GM23338 (cell line): ENCODE data around the gene ZYG11B. TPM values are rescaled to one million over a fixed set of nuclear protein-coding genes. Genes with fewer than 3 reads are reported as not detected.

Source experiments
- ATAC-seq: fragments of 200-7000 bp; cut with Tn5 transposase; 3 replicates; pipeline ENCODE4 v1.9.1; 2020
- DNase-seq: peaks from one replicate; pipeline ENCODE4 v3.0.0-alpha.2; 2015; ENCODE audit warnings: low spot score
- H2AFZ ChIP-seq: fragments of 200-600 bp; sonication (generic); 2 replicates; pipeline ENCODE4 v1.8.0; 2016; ENCODE audit warnings: antibody characterized with exemption, mild to moderate bottlenecking, moderate library complexity
- H3F3A ChIP-seq: fragments of 200-600 bp; sonication (generic); replicated peaks from 2 replicates; pipeline ENCODE4 v1.8.0; 2017; ENCODE audit warnings: antibody characterized with exemption, mixed run types, low read depth
- H3K27ac ChIP-seq: fragments of 200-600 bp; sonication (generic); 2 replicates; pipeline ENCODE4 v1.6.1; 2016; ENCODE audit warnings: low read depth
- H3K27me3 ChIP-seq: fragments of 200-600 bp; sonication (generic); 2 replicates; pipeline ENCODE4 v1.8.0; 2016; ENCODE audit warnings: mild to moderate bottlenecking, mixed run types, moderate library complexity; ENCODE audit not compliant: insufficient read depth
- H3K36me3 ChIP-seq: fragments of 200-600 bp; sonication (generic); 2 replicates; pipeline ENCODE4 v1.8.0; 2016; ENCODE audit warnings: mild to moderate bottlenecking; ENCODE audit not compliant: insufficient read depth
- H3K4me1 ChIP-seq: fragments of 200-600 bp; sonication (generic); 2 replicates; pipeline ENCODE4 v1.8.0; 2016; ENCODE audit warnings: mild to moderate bottlenecking, moderate library complexity; ENCODE audit not compliant: insufficient read depth
- H3K4me2 ChIP-seq: fragments of 200-600 bp; sonication (generic); 2 replicates; pipeline ENCODE4 v1.7.1; 2017; ENCODE audit warnings: mixed run types
- H3K4me3 ChIP-seq: fragments of 200-600 bp; sonication (generic); 2 replicates; pipeline ENCODE4 v1.6.1; 2016; ENCODE audit warnings: mixed run types
- H3K79me2 ChIP-seq: fragments of 200-600 bp; sonication (generic); replicated peaks from 2 replicates; pipeline ENCODE4 v1.8.0; 2017; ENCODE audit warnings: mild to moderate bottlenecking; ENCODE audit not compliant: insufficient read depth
- H3K9me2 ChIP-seq: fragments of 200-600 bp; sonication (generic); 2 replicates; pipeline ENCODE4 v1.8.0; 2017; ENCODE audit not compliant: insufficient read depth
- H4K20me1 ChIP-seq: fragments of 200-600 bp; sonication (generic); replicated peaks from 2 replicates; pipeline ENCODE4 v1.8.0; 2017; ENCODE audit warnings: mild to moderate bottlenecking; ENCODE audit not compliant: insufficient read depth
- H3K27ac Mint-ChIP-seq: 2 replicates; pipeline ENCODE4 v1.8.0; 2020; ENCODE audit warnings: inconsistent platforms, mild to moderate bottlenecking, moderate library complexity, mixed read lengths
- H3K27me3 Mint-ChIP-seq: 3 replicates; pipeline ENCODE4 v1.8.0; 2022; ENCODE audit warnings: low read depth, mild to moderate bottlenecking, moderate library complexity, mixed read lengths, inconsistent platforms; ENCODE audit not compliant: insufficient read depth, poor library complexity
- H3K36me3 Mint-ChIP-seq: 3 replicates; pipeline ENCODE4 v1.8.0; 2021; ENCODE audit warnings: low read depth, mild to moderate bottlenecking, inconsistent platforms, moderate library complexity, mixed read lengths
- H3K4me1 Mint-ChIP-seq: 3 replicates; pipeline ENCODE4 v1.8.0; 2020; ENCODE audit warnings: mild to moderate bottlenecking, inconsistent platforms, mixed read lengths
- H3K4me3 Mint-ChIP-seq: 3 replicates; pipeline ENCODE4 v1.8.0; 2021; ENCODE audit warnings: moderate library complexity, mild to moderate bottlenecking, inconsistent platforms, mixed read lengths
- H3K9me3 Mint-ChIP-seq: 3 replicates; pipeline ENCODE4 v1.8.0; 2020; ENCODE audit warnings: moderate library complexity, mild to moderate bottlenecking, inconsistent platforms, mixed read lengths
- CREB1 ChIP-seq: fragments of 250-450 bp; sonication (Bioruptor Pico); IDR thresholded peaks from 2 replicates; pipeline ENCODE4 v1.5.0; 2020; ENCODE audit warnings: low read depth, mild to moderate bottlenecking, moderate library complexity
- CTCF ChIP-seq, 2 experiments: fragments of 200-600 bp in 1 of 2; sonication (generic) in 1 of 2; conservative IDR thresholded peaks; 2 replicates each; pipeline versions ENCODE4 v1.5.1 to v1.6.1; 2016 to 2017; ENCODE audit warnings: antibody characterized with exemption in 2 of 2, low read depth in 2 of 2, mild to moderate bottlenecking in 2 of 2, moderate library complexity in 1 of 2
- ETS1 ChIP-seq: IDR thresholded peaks from 2 replicates; pipeline ENCODE4 v1.6.1; 2016; ENCODE audit warnings: antibody characterized with exemption
- EZH2 ChIP-seq: fragments of 200-600 bp; sonication (generic); IDR thresholded peaks from one replicate; pipeline ENCODE4 v1.8.0; 2017; ENCODE audit warnings: antibody characterized with exemption, mild to moderate bottlenecking, low read depth; ENCODE audit not compliant: unreplicated experiment
- EZH2phosphoT487 ChIP-seq: fragments of 200-600 bp; sonication (generic); IDR thresholded peaks from one replicate; pipeline ENCODE4 v1.8.1; 2018; ENCODE audit warnings: antibody characterized with exemption; ENCODE audit not compliant: unreplicated experiment
- REST ChIP-seq: IDR thresholded peaks from one replicate; pipeline ENCODE4 v1.6.1; 2018; ENCODE audit warnings: antibody characterized with exemption; ENCODE audit not compliant: unreplicated experiment
- ZNF114 ChIP-seq: fragments of 250-450 bp; sonication (Bioruptor Pico); IDR thresholded peaks from 2 replicates; pipeline ENCODE4 v1.5.0; 2020; ENCODE audit warnings: mild to moderate bottlenecking, moderate library complexity
- ZNF331 ChIP-seq: fragments of 250-450 bp; sonication (Bioruptor Pico); IDR thresholded peaks from 2 replicates; pipeline ENCODE4 v1.5.0; 2020; ENCODE audit warnings: low read depth, mild to moderate bottlenecking, moderate library complexity
- polyA plus RNA-seq: library from polyadenylated mRNA; unstranded; fragments of >200 nt; fragmentation: Nextera tagmentation; extraction: Ambion mirVana; gene quantifications from 2 replicates; pipeline ENCODE4 v1.2.1, GENCODE V29; 2016
- total RNA-seq: library from RNA; depleted of rRNA; stranded (reverse); fragments of >200 nt; shearing (Covaris generic); gene quantifications from 2 replicates; pipeline ENCODE4 v1.2.3, GENCODE V29; 2014

ZYG11B gene
- total and polyA plus RNA-seq, 2 experiments from 2014 or later, result 7.8 to 42.3 TPM

DNA sequence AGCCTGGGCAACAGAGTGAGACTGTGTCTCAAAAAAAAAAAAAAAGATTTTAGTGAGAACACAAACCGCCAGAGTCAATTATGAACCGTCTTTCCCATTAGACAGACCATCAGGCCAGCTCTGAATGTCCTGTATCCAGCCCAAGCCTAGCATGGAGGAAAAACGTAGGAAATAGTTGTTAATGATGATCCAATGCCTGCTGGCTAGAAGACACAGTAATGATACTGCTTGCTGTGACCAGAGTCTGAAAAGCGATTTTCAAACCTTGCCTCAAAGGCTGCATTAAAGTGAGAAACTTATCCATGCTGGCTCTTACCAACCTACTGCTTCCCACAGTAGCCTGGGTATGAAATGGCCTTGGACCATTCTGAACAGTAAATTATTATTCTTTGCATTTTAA, 45.1 kb upstream of the ZYG11B start:
- no peaks in the 10 kb centered on the region; the same call in 2 of the 3 replicates for H3K9me3 Mint-ChIP-seq
- no peak for TF ChIP-seq EZH2phosphoT487
- ATAC-seq (no peak), DNase-seq (no peak)
- no peaks in the 10 kb centered on the region for H3K27me3 ChIP-seq
- H2AFZ ChIP-seq, result no peak overlapping the region
- H3K9me2 ChIP-seq, result no peaks in the 10 kb centered on the region
- H3K27me3 Mint-ChIP-seq, result peaks cover 8% of the 10 kb centered on the region
- H3K27ac Mint-ChIP-seq, result no peak overlapping the region
- no peak overlapping the region for H3K4me2 ChIP-seq
- H3K36me3 ChIP-seq, result no peaks in the 10 kb centered on the region
- H4K20me1 ChIP-seq, result peaks cover 4% of the 10 kb centered on the region
- H3K27ac ChIP-seq, result no peak overlapping the region
- H3K4me1 Mint-ChIP-seq, result peaks cover 21% of the 10 kb centered on the region
- H3K4me1 ChIP-seq, result no peaks in the 10 kb centered on the region; the same call in 1 of the 2 replicates
- H3K79me2 ChIP-seq, result 0 out of 2 replicates have a peak, but pooled peaks cover 6% of the 10 kb centered on the region
- peaks cover 15% of the 10 kb centered on the region; the same call in 2 of the 3 replicates for H3K36me3 Mint-ChIP-seq
- no peaks in the 10 kb centered on the region for H3F3A ChIP-seq
- H3K4me3 Mint-ChIP-seq, result no peak overlapping the region
- no peak overlapping the region for H3K4me3 ChIP-seq

DNA sequence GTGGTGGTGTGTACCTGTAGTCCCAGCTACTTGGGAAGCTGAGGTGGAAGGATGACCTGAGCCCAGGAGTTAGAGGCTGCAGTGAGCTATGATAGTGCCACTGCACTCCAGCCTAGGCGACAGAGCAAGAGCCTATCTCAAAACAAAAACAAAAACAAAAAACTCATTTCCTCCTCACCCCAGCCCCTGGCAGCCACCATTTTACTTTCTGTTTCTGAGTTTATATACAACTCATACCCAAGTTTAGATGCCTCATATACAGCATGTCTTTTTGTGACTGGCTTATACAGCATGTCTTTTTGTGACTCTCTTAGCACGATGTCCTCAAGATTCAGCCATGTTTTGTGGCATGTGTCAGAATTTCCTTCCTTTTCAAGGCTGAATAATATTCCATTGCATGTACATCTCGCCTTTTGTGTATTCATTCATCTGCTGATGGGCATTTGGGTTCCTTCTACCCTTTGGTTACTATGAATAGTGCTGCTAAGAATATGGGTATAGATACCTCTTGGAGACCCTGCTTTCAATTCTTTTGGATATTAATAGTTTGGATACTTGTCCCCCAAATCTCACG, 42.8 kb upstream of the ZYG11B start:
- Histone ChIP-seq H3K9me2 (no peaks in the 10 kb centered on the region), H4K20me1 (peaks cover 12% of the 10 kb centered on the region), H3K79me2 (peaks cover 9% of the 10 kb centered on the region; the same call in 1 of the 2 replicates), H3K27ac (no peak overlapping the region), H3K27me3 (no peaks in the 10 kb centered on the region), H3K36me3 (0 out of 2 replicates have a peak, but pooled peaks cover 4% of the 10 kb centered on the region), H3F3A (peaks cover 15% of the 10 kb centered on the region), H3K4me2 (no peak overlapping the region), H3K4me1 (no peaks in the 10 kb centered on the region; the same call in 1 of the 2 replicates), H2AFZ (no peak overlapping the region), H3K4me3 (no peak overlapping the region)
- Mint-ChIP-seq H3K4me3 (no peak overlapping the region), H3K27ac (no peak overlapping the region), H3K36me3 (peaks cover 38% of the 10 kb centered on the region), H3K9me3 (no peaks in the 10 kb centered on the region; the same call in 2 of the 3 replicates), H3K27me3 (peaks cover 8% of the 10 kb centered on the region), H3K4me1 (peaks cover 19% of the 10 kb centered on the region)
- DNase-seq (no peak), ATAC-seq (no peak)
- TF ChIP-seq CTCF (conservative IDR thresholded peaks at IDR 0.05; ENCODE audit: low read depth in 2 of 2) (no peak), ZNF331 (CRISPR knock-in tag) (no peak), ETS1 (no peak), ZNF114 (CRISPR knock-in tag) (no peak), EZH2 (no peak), REST (no peak), EZH2phosphoT487 (no peak), CREB1 (no peak)
